IMR-90 (cell line): ENCODE data around the gene PC.

Experiments used
- BHLHE40 ChIP-seq: fragments of 150-350 bp; IDR thresholded peaks from 2 replicates; pipeline ENCODE4 v1.6.1; 2016; ENCODE audit warnings: mild to moderate bottlenecking, low read depth, low read length
- MAZ ChIP-seq: IDR thresholded peaks from 2 replicates; pipeline ENCODE4 v1.6.1; 2012; ENCODE audit warnings: low read depth, mild to moderate bottlenecking, low read length, improper control_type of control experiment, moderate library complexity, borderline replicate concordance
- NFE2L2 ChIP-seq: fragments of 150-350 bp; IDR thresholded peaks from 2 replicates; pipeline ENCODE4 v1.6.1; 2016; ENCODE audit warnings: low read depth, mild to moderate bottlenecking, low read length
- POLR2A ChIP-seq: IDR thresholded peaks from 2 replicates; pipeline ENCODE4 v1.6.1; 2012; ENCODE audit warnings: mild to moderate bottlenecking, low read depth, low read length
- RAD21 ChIP-seq: IDR thresholded peaks from 2 replicates; pipeline ENCODE4 v1.6.1; 2012; ENCODE audit warnings: low read length, improper control_type of control experiment
- RCOR1 ChIP-seq: IDR thresholded peaks from 2 replicates; pipeline ENCODE4 v1.6.1; 2012; ENCODE audit warnings: mild to moderate bottlenecking, low read length, improper control_type of control experiment; ENCODE audit not compliant: insufficient replicate concordance
- RFX5 ChIP-seq: IDR thresholded peaks from 2 replicates; pipeline ENCODE4 v1.8.0; 2012; ENCODE audit warnings: low read depth, mild to moderate bottlenecking, low read length, moderate library complexity
- TF ChIP-seq, protein P1 (sequence below): conservative IDR thresholded peaks from 2 replicates; pipeline ENCODE4 v1.5.1; 2012; ENCODE audit warnings: mild to moderate bottlenecking, low read depth, low read length, improper control_type of control experiment
- TF ChIP-seq, protein P2 (sequence below): fragments of 150-350 bp; IDR thresholded peaks from 2 replicates; pipeline ENCODE4 v1.6.1; 2016; ENCODE audit warnings: low read depth, mild to moderate bottlenecking, low read length, moderate library complexity, borderline replicate concordance

DNA sequence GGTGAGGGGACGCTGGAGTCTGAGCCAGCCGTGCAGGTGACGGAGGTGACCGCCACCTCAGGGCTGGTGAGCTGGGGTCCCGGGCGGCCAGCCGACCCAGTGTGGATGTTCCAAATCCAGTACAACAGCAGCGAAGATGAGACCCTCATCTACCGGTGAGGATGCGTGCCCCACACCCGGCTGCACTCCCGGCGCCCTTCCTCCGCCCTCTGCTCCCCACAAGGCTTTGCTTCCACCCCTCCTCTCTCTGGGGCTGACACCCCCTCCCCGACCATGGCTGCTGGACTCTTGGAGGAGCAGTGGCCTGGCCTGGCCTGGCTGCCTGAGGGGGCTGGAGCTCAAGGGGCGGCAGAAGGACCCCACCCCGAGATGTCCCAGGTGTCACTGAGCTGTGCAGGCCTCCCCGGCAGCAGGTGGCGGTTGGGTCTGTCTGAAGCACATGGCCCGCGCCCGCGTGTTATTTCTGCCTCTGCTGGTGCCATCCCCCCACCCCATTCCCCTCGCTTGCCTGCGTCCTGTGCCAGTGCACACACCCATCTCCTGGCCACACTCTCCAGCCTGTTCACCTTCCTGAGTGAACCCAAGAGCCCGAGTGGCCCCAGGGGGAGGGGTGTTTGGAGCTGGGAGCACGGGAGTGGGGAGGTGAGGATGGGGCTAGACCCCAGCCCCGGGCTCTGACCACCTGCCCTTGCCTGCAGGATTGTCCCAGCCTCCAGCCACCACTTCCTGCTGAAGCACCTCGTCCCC lies 99.1 kb downstream of the PC start:
- TF ChIP-seq, protein P1, sequence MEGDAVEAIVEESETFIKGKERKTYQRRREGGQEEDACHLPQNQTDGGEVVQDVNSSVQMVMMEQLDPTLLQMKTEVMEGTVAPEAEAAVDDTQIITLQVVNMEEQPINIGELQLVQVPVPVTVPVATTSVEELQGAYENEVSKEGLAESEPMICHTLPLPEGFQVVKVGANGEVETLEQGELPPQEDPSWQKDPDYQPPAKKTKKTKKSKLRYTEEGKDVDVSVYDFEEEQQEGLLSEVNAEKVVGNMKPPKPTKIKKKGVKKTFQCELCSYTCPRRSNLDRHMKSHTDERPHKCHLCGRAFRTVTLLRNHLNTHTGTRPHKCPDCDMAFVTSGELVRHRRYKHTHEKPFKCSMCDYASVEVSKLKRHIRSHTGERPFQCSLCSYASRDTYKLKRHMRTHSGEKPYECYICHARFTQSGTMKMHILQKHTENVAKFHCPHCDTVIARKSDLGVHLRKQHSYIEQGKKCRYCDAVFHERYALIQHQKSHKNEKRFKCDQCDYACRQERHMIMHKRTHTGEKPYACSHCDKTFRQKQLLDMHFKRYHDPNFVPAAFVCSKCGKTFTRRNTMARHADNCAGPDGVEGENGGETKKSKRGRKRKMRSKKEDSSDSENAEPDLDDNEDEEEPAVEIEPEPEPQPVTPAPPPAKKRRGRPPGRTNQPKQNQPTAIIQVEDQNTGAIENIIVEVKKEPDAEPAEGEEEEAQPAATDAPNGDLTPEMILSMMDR = no peak
- TF ChIP-seq POLR2A = no peak
- no peak for TF ChIP-seq NFE2L2
- TF ChIP-seq BHLHE40 = no peak
- no peak for TF ChIP-seq RFX5
- TF ChIP-seq MAZ = no peak
- TF ChIP-seq RCOR1 = no peak
- no peak for TF ChIP-seq RAD21
- TF ChIP-seq, protein P2, sequence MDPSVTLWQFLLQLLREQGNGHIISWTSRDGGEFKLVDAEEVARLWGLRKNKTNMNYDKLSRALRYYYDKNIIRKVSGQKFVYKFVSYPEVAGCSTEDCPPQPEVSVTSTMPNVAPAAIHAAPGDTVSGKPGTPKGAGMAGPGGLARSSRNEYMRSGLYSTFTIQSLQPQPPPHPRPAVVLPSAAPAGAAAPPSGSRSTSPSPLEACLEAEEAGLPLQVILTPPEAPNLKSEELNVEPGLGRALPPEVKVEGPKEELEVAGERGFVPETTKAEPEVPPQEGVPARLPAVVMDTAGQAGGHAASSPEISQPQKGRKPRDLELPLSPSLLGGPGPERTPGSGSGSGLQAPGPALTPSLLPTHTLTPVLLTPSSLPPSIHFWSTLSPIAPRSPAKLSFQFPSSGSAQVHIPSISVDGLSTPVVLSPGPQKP = no peak
